HUDEP-2 (cell line): ENCODE results near the gene TPSG1.
A peak's percentile ranks its signal among the peaks of the same experiment; 100 is the strongest.

ENCODE experiments used
- DNase-seq, 76 experiments: peaks; one replicate each; lab custom pipeline; 2025; ENCODE audit not compliant: unreplicated experiment in 76 of 76; lab: John Stamatoyannopoulos, UW

TPSG1 gene

DNA sequence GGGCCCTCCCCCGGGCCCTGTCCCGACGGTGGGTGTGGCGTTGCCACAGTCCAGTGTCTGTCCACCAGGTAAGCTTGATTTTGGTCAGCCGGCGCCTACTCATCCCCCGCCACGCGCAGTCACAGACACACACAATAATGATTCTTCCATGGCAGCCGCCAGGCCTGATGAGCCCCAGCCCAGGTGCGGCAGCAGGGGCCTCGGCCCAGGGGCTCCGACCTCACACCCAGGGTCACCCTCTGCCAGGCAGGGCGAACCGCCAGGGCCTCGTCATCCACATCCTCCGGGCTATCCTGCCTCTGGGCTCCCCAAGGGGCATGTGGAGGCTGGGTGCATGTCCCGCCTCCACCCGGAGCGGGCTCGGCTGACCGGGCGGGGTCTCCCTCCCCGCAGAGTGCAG, 7.5 kb downstream of the TPSG1 start:
- DNase-seq, result no peak

- no peak for DNase-seq
These were observed 8.2 kb downstream of the TPSG1 start for GRCh38 chr16:1216681-1217400.

- no peak for DNase-seq
These were observed 8.8 kb downstream of the TPSG1 start for GRCh38 chr16:1216296-1216619.

DNA sequence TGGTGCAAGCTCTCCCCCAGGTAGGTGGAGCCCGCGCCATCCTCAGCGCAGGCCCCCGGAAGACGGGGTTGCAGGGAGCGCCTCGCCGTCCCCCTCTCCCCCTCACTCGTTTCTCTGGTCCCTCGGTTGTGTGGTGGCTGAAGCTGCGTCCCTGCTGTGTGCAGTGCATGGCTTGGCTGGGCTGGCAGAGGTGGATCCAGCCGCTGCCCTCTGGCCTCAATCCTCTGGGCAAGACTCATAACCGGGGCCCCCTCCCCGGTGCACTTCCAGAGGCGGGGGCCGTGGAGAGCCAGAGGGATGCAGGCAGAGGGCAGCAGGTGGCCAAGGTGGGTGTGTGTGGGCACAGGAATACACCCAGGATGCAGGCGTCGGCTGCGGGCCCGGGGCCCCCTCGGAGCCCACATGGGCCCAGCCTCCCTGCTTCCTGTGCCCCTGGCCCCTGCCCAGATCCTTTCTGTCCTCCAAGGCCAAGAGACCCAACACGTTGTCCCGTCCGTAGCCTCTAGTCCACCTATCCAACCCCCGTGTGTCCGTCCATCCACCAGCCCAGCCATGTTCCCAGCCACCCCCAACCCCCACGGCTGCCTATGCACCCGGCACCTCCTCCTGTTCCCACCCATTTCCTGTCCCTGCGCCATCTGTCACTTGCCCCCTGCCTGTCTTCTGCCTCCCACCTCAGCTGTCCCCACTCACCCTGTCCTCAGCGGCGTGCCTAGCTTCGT, 9.3 kb downstream of the TPSG1 start:
- DNase-seq, result no peak

GRCh38 chr16:1214719-1215118, 10.3 kb downstream of the TPSG1 start:
- no peak for DNase-seq

DNA sequence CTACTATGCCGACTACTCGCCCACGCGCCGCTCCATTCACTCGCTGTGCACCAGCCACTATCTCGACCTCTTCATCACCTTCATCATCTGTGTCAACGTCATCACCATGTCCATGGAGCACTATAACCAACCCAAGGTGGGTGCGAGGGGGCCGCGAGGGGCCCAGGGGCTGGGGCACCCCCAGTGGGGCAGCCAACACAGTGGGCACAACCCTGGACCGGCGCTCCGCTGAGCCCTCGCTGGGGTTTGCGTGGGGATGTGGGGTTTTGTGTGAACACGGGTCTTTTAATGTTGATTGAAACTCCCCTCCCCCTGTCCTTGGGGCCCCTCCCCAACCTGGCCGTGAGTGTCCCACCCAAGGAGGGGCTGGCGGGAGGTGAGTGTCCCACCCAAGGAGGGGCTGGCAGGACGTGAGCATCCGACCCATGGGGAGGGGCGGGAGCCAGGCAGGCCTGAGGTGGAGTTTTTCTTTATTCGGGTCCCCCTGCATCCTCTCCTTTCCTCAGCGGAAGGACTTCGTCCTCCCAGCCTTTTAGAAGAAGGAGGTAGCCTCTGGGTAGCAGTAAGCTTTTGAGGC, 11.2 kb downstream of the TPSG1 start:
- DNase-seq, result no peak

GRCh38 chr16:1213231-1213630, 11.8 kb downstream of the TPSG1 start:
- DNase-seq, result no peak

GRCh38 chr16:1212616-1213194, 12.4 kb downstream of the TPSG1 start:
- DNase-seq, result no peak

DNA sequence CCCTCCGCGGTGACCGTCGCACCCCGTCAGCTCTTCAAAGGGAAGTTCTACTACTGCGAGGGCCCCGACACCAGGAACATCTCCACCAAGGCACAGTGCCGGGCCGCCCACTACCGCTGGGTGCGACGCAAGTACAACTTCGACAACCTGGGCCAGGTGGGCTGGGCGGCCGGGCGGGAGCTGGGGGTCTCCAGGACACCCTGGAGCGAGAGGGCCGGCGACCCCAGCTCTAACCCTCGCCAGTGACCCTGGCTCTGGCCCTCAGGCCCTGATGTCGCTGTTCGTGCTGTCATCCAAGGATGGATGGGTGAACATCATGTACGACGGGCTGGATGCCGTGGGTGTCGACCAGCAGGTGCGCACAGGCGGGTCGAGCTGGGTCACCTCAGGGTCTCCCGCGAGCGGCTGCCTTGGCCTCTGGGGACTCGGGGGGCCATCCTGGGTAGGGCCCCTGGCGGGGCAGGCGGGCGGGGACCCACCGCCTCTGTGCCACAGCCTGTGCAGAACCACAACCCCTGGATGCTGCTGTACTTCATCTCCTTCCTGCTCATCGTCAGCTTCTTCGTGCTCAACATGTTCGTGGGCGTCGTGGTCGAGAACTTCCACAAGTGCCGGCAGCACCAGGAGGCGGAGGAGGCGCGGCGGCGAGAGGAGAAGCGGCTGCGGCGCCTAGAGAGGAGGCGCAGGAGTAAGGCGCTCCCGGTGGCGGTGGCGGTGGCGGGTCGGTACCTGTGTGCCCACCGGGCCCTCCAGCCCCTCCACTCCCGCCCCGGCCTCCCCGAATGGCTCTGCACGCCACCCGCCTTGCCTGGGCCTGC, 13.4 kb downstream of the TPSG1 start:
- no peak for DNase-seq

DNA sequence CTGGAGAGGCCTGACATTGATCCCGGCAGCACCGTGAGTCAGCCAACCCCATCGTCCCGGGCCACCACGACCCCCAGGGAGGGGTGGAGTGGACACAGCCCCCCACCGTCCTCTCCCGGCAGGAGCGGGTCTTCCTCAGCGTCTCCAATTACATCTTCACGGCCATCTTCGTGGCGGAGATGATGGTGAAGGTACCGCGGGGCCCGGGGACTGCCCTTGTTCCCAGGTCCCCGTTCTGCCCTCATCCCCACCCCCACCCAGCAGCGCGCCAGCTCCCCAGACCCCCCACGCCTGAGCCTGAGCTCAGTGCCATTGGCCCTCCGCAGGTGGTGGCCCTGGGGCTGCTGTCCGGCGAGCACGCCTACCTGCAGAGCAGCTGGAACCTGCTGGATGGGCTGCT, 14.6 kb downstream of the TPSG1 start:
- DNase-seq, result no peak

GRCh38 chr16:1209081-1209480, 16.0 kb downstream of the TPSG1 start:
- no peak for DNase-seq

- no peak for DNase-seq
These were observed 16.7 kb downstream of the TPSG1 start for GRCh38 chr16:1208239-1208830.

DNA sequence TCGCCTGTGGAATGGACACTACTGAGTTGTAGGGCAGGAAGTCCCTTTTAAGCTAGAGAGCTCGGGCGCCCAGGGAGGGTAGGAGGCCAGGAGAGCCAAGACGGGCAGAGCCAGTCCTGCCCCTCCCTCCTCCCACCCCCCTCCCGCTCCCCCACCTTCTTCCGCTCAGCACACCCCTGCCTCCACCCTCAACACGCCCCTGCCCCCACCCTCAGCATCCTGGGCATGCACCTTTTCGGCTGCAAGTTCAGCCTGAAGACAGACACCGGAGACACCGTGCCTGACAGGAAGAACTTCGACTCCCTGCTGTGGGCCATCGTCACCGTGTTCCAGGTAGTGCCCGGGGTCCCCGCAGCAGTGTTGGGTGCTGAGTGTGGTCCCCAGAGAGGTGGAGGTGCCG, 18.3 kb downstream of the TPSG1 start:
- no peak for DNase-seq

DNA sequence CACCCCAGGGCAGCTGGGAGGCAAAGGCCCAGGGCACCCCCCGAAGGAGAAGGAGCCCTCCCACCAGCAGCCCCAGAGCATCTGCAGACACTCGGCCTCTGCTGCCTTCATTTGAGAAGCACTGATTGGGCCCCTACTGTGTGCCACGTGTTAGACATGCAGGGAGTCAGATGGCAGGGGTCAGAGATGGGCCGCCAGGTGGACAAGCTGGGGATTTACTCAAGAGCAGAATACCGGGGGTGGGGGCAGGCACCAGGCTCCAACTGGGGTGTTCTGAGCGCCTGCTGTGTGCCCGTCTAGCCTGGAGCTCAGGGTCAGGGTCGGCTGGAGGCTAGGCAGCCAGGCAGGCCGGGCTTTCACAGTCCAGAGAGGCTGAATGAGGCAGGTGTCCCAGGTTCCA, 18.7 kb downstream of the TPSG1 start:
- DNase-seq, result no peak

DNA sequence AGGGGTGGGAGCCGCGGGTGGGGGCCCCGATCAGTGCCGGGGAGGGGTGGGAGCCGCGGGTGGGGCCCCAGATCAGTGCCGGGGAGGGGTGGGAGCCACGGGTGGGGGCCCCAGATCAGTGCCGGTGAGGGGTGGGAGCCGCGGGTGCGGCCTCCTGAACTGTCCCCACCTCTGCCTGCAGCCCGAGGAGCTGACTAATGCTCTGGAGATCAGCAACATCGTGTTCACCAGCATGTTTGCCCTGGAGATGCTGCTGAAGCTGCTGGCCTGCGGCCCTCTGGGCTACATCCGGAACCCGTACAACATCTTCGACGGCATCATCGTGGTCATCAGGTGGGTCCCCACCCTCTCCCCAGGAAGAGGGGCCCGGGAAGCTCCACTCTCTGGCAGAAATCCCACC, 20.1 kb downstream of the TPSG1 start:
- no peak for DNase-seq

- no peak for DNase-seq
These were observed 22.8 kb downstream of the TPSG1 start for GRCh38 chr16:1202274-1202673.

- no peak for DNase-seq
These were observed 23.6 kb downstream of the TPSG1 start for GRCh38 chr16:1201444-1201843.

DNA sequence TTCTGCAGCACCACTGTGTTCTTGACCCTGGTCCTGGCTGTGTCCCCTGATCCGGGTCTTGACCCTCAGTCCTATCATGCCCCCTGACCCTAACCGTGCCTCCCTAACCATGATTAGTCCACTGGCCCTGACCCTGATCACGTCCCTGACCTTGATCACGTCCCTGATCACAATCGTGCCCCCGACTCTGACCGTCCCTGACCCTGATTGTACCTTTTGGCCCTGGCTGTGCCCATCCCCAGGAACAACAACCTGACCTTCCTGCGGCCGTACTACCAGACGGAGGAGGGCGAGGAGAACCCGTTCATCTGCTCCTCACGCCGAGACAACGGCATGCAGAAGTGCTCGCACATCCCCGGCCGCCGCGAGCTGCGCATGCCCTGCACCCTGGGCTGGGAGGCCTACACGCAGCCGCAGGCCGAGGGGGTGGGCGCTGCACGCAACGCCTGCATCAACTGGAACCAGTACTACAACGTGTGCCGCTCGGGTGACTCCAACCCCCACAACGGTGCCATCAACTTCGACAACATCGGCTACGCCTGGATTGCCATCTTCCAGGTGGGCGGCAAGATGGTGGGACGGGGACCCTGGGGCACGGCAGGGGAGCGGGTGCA, 24.9 kb downstream of the TPSG1 start:
- DNase-seq, result no peak

- DNase-seq, result peak in 2 of 76 experiments; percentile 17 to 29
These were observed 25.6 kb downstream of the TPSG1 start for GRCh38 chr16:1199347-1200013.
